VCaP (cell line): ENCODE data around the gene MGAT5.

Source experiments
- H3K27ac ChIP-seq: fragments of 450-650 bp; 2 replicates; pipeline ENCODE4 v1.5.1; 2017
- CTCF ChIP-seq: fragments of 450-650 bp; conservative IDR thresholded peaks from 2 replicates; pipeline ENCODE4 v1.5.1; 2017; ENCODE audit warnings: mild to moderate bottlenecking, moderate library complexity

MGAT5 gene

GRCh38 chr2:134433979-134434378 is 180.1 kb downstream of the MGAT5 start:
- peak overlapping the region; percentile 51 for H3K27ac ChIP-seq
- TF ChIP-seq CTCF: no peak

GRCh38 chr2:134435505-134435904 is 181.6 kb downstream of the MGAT5 start:
- no peak overlapping the region for H3K27ac ChIP-seq
- no peak for TF ChIP-seq CTCF

- H3K27ac ChIP-seq: no peak overlapping the region
- no peak for TF ChIP-seq CTCF
Observed at GRCh38 chr2:134435936-134436335, 182.1 kb downstream of the MGAT5 start.

- no peak for TF ChIP-seq CTCF
- no peak overlapping the region for H3K27ac ChIP-seq
Observed at GRCh38 chr2:134436706-134437105, 182.8 kb downstream of the MGAT5 start.

- H3K27ac ChIP-seq: no peak overlapping the region
- no peak for TF ChIP-seq CTCF
Observed at GRCh38 chr2:134438371-134438770, 184.5 kb downstream of the MGAT5 start.

- no peak for TF ChIP-seq CTCF
- no peak overlapping the region for H3K27ac ChIP-seq
Observed at GRCh38 chr2:134440336-134440909, 186.6 kb downstream of the MGAT5 start.

- TF ChIP-seq CTCF: no peak
Observed at GRCh38 chr2:134441153-134441863, 187.4 kb downstream of the MGAT5 start.

More at GRCh38 chr2:134441153-134441863, 187.4 kb downstream of the MGAT5 start:
- H3K27ac ChIP-seq: no peak overlapping the region
